HuH-7 (cell line): Measurements from ENCODE around the gene MADD.

ENCODE experiments used
- DNase-seq: peaks from one replicate; pipeline ENCODE4 v3.0.0; 2011; ENCODE audit warnings: low spot score

Gene MADD

DNA sequence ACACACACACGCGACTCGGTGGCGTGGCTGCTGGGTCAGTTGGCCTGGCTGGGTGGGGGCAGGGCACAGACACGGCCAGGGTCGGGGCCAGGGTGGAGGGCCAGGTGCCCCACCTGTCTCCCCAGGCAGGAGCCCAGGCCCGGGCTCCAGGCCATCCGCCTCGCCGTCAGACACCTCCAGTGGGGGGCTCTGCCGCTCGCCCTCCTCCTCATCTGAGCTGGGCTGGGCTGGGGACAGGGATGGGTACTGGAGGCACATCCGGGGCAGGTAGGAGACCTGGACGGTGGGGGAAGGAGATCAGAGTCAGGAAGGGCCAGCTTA, 88.8 kb downstream of the MADD start:
- DNase-seq: no peak

GRCh38 chr11:47359162-47359561, 89.2 kb downstream of the MADD start:
- DNase-seq: no peak

GRCh38 chr11:47359586-47359985, 89.7 kb downstream of the MADD start:
- no peak for DNase-seq

DNA sequence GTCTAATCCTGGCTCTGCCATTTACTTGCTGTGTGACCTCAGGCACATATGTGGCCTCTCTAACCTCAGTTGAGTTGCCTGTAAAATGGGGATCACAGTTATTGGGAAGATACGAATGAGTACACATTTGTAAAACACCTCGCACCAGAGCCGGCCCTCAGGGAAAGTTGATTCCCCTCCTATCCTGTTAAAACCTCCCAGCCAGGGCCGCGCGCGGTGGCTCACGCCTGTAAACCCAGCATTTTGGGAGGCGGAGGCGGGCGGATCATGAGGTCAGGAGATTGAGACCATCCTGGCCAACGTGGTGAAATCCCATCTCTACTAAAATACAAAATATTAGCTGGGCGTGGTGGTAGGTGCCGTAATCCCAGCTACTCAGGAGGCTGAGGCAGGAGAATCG, 90.4 kb downstream of the MADD start:
- DNase-seq: no peak

DNA sequence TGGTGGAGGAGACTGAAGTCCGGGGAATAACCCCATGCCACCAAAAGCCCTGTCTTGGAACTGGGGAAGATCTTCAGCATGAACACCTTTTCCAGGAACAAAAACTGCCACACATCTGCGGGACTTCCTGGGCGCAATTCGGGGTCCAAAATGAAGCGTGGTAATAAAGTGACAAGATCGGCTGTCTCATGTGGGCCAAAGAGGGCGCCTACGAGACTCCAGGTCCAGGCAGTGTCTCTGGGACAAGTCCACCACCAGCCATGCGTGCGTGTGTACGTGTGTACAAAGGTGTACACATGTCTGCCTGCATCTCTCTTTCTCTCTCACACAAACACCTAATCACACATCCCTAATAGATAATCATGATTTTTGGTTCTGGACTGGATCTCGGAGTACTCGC, 91.5 kb downstream of the MADD start:
- DNase-seq: no peak

- no peak for DNase-seq
Measured at GRCh38 chr11:47366020-47366490, 96.1 kb downstream of the MADD start.

- DNase-seq: no peak
Measured at GRCh38 chr11:47369676-47370075, 99.7 kb downstream of the MADD start.

- DNase-seq: no peak
Measured at GRCh38 chr11:47372422-47372821, 102.5 kb downstream of the MADD start.

DNA sequence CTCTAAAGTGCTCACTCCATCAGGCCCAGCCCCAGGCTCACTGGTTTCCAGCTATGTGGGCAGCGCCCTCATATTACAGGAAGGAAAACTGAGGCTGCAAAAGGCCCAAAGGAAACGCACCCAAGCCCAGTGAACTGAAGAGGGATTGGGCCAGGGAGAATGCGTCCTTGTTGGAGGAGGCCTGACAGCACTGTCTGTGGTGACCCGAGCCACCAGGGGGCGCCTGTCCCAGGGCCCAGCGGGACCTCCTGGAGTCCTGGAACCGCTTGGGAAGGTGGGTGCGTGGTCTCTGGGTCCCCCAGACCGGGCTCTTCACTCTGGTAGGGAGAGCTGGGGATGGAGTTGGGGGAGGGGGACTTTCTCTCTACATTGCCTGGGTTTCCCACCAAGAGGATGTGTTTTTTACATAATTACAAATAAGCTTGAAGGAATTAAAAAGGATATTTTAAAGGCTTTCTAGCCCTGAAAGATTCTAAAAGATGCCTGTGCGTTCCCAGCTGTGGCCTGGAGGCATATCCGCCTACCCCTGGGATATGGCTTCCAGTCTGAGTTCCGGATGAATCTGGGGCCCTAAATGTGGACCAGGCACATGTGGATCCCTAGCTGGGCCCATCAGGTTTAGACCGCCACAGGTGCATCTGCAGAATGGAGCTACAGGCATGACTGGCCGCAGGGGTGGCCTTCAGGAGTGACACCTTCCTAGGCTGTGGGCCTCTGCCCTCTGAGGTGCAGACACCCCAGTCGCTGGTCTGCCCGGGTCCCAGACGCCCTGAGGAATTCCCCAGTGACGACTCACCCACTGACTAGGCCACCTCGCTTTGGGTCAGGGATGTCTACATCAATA, 104.2 kb downstream of the MADD start:
- DNase-seq: peak; percentile 87

- DNase-seq: no peak
Measured at GRCh38 chr11:47374720-47375019, 104.7 kb downstream of the MADD start.

DNA sequence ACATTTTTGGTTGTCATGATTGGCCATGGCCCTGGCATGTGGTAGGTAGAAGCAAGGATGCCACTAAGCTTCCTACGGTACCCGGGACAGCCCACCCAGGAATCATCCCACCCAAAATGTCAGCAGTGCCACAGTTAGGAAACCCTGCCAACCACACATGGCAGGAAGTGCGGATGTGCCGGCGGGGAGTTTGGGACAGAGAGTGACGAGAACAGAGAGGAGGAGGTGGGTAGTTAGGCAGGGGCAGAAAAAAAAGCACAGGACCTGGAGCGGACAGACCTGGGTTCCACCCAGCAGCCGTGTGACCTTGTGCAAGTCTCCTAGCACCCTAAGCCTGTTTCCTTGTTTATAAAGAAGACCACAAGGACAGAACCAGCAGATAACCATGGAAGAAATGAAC, 105.1 kb downstream of the MADD start:
- DNase-seq: no peak

DNA sequence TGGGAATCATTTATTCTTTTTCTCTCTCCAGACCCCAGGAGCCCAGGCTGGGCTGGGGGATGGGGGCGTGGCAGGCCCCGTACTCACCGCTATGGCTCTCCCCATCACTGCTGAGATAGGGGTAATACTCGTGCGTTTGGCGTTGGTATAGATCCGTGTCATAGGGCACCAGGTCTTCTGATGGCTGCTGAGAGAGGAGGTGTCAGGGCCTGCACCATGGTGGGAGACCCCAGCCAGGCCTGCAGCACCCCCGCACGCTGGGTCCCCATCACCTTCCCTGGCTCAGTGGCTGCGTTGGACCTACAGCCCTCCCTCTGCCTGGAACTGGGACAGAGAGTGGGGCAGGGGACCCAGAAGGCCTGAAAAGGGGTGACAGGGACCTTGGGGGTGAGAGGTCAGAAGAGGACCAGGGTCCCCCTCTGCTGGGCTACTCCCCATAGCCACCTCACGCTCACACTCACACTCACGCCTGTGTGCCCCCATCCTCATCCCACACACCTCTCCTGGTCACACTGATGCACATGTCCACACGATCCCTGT, 105.7 kb downstream of the MADD start:
- DNase-seq: no peak

DNA sequence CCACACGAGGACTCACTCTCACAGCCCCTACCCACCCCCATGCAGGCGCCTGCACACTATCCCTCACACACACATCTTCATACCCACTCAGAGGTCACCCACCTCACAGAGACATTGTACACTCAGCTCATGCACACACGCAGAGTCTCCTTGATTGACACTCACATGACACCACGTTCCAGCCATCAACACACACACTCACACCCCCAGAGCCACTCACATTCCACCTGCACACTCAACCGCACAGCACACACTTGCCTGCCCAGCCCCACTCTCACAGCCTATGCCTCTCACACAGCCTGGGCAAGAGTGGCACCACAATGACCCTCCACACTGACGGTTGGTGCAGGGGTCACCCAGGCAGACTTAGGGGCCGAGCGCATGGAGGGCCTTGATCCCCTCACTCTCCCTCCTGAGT, 106.2 kb downstream of the MADD start:
- DNase-seq: no peak

DNA sequence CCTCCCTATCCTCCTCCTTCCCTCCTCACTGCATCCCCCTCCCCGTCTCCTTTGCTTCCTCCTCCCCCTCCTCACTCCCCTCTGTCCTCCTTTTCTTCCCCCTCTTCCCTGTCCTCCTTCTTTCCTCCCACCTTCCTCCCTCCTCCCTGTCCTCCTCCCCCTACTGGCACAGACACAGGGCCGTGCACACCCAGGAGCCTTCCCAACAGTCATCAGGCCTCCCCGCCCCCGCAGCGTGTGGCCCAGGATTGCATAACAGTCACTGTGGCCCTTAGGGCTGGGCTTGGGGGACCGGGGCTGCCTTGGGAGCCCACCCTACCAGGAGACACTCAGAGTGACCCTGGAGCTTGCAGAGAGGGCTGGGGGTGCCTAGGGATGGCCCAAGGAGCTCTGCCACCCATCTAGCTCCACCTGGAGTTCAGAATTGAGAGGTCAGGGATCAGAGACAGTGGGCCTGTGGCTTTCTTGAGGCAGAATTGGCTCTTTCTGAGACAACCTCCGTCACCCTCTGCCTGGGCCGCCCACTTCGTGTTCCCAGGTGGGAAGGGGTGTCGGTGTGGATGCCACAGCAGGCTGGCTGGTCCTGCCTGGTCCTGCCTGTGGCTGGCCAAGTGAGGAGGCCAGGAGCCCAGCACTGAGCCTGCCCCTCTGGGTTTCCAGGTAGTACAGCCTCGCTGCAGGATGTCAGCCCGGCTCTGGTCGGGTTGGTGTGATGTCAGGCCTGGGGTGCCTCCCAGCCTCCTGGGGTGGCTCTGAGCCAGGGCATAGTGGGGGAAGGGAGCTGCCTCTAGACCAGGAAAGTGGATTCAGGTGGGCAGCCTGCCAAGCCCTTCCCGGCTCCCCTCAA, 106.8 kb downstream of the MADD start:
- no peak for DNase-seq

DNA sequence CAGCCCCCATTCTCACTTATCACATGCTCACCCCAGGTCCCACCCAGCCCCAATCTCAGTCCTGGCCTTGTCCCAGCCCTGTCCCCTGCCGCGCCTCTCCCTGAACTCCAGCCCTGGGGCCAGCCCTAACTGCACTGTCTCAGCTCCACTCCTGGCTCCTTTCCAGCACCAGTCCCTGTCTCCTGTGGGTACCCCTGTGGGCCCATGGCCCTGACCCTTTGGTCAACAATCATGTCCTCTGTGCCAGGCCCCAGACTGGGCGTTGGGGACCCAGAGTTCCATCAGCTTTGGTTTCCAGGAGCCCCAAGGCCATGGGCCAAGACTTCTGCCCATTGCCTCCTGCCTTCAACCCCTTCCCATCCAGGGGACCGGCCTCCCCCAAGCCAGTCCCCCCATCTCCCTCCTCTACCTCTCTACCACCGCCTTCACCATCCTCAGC, 107.7 kb downstream of the MADD start:
- no peak for DNase-seq

DNA sequence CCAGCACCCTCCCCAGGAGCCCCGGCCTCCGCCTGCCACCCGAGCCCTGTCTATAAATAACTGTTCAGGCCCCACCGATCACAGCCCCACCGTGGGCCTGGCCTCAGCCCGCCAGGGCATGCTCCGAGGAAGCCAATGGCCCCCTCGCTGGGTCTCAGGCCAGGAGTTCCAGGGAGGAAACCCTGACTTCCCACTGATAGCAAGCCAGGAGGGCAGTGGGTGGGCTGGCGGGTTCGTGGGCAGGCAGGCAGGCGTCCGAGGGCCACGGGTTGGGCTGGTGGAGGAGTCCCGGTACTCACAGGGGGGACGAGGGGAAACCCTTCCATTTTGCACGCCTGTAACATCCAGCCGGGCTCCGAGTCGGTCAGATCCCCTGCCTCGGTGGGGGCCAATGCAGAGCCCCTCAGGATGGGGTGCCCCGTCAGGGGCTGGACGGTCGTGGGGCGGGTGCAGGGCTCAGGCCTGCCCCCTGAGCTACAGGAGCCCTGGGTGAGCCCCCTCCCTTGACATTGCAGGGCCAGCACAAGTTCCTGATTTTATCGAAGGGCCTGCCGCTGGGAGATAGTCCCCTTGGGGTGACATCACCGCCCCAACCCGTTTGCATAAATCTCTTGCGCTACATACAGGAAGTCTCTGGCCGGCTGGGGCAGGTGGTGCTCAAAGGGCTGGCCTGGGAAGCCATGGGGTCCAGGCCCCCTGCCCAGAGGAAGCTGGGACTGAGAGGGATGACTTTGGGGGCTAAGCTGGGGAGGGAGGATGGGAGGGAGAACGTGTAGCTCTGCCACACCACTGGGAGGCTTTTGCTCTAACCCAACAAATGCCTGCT, 108.3 kb downstream of the MADD start, which contains the start of gene SPI1:
Gene SPI1 (minus strand): TSS at position 538 of the 826 bp plus-strand sequence. CDS start 194 bp downstream, at position 344.
- no peak for DNase-seq

DNA sequence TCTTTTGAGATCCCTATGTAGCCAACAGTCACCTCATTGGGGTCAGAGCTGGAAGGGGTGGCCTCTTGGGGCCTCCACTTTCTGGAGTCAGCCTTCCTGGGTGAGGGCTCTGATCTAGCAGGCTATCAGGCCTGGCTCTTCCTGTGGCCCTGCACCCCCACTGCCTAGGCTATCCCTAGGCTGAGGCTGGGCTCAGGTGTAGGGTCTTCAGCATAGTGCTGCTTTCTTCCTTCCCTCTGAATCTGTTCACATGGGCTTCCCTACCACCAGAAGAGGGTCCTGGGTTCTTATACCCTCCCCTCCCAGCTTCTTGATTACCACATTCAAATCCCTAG, 108.9 kb downstream of the MADD start:
- no peak for DNase-seq

GRCh38 chr11:47379317-47379716, 109.4 kb downstream of the MADD start:
- no peak for DNase-seq
